IPS-NIHi7 (cell line): Measurements from ENCODE around the gene CLIP2.
"Not testable (repeated sequence)": the region's sequence is repeated elsewhere in the genome, so short reads cannot be mapped to it uniquely, and the experiment has no call there.

Source experiments
- DNase-seq: peaks from one replicate; pipeline ENCODE4 v3.0.0; 2012; ENCODE audit warnings: mixed read lengths; ENCODE audit errors: extremely low spot score

The CLIP2 gene

DNA sequence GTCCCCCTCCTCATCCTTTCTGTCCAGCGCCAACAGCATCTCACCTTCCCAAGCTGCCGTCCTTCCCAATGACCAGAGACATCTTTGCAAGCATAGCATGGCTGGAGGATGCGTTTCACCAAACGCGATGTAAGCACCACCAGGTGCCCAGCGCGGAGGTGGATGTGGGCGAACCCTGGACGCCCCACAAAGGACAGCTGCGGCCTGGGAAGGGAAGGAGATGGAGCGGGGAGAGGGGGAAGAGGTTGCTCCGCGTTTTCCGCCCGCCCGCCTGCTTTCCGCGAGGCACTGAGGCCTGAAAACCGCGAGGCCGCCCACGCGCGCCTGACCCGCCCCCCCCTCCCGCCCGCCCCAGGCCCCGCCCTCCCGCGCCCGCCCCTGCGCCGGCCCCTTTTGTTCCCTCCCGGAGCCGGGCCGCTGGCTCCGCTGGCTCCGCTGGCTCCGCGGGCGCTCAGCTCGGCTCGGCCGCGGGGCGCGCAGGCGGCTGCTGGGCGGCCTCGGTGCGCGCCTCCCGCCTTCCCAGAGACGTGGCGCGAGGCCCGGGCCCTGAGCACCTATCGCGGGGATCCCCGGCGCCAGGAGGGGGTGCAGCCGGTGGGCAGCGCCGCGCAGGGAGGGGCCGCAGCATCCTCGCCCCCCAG lies at the start of gene CLIP2:
TSS of gene CLIP2 (plus strand) at position 390 of the 641 bp plus-strand sequence. CDS start 28,140 bp downstream, outside the sequence.
- DNase-seq, result peak; percentile 93

GRCh38 chr7:74240482-74240881 lies 48.7 kb upstream of the CLIP2 start:
- DNase-seq, result peak; percentile 4

DNA sequence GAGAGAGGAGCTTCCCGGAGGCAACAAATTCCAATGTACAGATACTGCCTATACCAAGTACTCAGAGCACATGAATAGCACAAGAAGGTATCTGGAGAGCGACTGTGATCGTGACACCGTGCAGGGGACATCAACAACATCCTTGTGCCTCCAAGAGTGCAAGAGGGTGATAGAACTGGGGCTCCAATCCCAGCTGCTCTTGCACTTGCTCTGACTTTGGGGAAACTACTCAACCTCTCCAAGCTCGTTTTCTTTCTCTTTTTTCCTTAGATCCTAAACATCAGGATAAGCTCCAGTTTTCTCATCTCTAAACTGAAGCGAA lies 47.1 kb upstream of the CLIP2 start:
- DNase-seq, result no peak

DNA sequence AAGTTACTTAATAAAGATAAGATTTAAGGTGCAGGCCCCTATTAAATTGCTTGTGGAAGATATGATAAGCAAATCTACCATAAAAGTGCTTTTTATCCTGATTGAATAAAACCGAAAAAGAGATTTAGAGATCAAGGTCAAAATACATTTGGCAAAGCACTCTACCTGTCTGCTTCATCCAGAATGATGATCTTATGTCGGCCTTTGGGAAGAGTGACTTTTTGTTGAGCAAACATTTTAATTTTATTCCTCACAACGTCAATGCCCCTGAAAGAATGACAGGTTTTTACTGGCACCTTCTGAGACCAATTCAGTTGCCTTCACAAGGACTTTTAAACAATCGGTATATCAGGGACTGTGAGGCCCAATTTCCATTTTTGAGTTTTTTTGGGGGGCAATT lies 42.7 kb upstream of the CLIP2 start:
- no peak for DNase-seq

- no peak for DNase-seq
These were observed 41.1 kb upstream of the CLIP2 start for GRCh38 chr7:74248156-74248555.

GRCh38 chr7:74249058-74249457 lies 40.1 kb upstream of the CLIP2 start:
- DNase-seq, result not testable (repeated sequence)

DNA sequence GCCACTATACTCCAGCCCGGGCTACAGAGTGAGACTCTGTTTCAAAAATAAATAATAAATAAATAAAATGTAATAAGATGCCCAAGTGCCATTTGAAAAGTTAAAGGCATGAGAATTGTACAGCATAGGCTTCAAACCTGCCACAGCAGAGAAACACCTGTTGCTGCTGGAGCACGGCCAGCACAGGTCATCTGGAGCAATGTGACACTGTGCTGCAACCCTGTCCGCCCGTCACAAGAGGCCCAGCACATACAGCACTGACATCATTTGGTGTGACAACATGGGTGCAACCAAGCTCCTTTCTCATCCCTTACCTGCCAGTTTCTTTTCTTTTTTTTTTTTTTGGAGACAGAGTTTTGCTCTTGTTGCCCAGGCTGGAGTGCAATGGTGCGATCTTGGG lies 36.3 kb upstream of the CLIP2 start:
- no peak for DNase-seq

- no peak for DNase-seq
These were observed 35.9 kb upstream of the CLIP2 start for GRCh38 chr7:74253331-74253730.

- DNase-seq, result no peak
These were observed 35.4 kb upstream of the CLIP2 start for GRCh38 chr7:74253835-74254128.

DNA sequence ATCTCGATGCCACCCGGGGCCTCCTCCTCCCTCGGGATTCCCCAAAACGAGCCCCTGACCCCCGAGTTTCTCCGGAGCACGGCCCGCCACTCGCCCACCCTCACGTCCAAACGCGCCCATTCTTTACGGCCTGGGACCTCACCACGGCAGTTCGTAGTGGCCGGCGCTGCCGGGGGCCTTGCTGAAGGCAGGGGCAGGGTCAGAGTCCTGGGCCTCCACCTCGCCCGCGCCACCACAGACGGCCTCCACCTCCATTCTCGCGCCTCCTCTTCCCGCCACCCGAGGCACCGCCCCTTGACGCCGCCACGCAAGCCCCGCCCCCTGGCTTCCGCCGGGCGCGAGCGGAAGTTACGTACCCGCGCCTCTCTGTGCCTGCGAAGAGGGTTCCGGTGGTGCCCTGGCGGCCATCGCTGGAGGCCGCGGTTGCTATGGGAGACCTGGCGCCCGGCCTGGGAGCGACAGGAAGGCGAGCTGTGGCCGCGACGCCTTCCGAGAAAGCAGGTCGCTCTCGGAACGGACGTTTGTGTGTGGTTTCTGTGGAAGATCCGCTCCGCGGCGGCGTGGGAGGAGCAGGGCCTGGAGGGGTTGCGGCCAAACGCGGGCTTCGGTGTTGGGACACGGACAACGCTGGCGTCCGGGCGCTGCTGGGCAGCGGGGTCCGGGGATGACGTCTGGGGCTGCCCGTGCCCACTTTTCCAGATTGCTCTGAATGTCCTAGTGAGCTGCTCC lies 34.9 kb upstream of the CLIP2 start, which contains the start of gene RFC2:
TSS of gene RFC2 (minus strand) at position 271 of the 729 bp plus-strand sequence. CDS start at position 255, 16 bp downstream.
- peak; percentile 99 for DNase-seq

DNA sequence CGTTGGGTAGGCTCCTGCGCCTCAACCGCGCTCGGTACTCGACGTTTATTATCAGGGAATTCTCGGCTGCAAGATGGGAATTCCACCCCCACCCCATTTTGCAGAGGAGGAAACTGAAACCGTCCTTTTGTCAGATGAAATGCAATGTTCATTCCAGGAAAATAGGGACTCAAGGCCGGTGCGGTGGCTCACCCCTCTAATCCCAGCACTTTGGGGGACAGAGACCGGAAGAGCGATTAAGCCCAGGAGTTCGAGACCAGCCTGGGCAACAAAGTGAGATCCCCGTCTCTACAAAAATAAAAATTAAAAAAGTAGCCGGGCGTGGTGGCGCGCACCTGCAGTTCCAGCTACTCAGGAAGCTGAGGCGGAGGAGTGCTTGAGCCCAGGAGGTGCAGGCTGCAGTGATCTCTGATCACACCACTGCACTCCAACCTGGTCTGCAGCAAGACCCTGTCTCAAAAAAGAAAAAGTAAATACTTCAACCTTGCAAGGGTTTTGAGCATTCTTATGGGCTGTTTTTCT lies 34.3 kb upstream of the CLIP2 start:
- DNase-seq, result no peak

DNA sequence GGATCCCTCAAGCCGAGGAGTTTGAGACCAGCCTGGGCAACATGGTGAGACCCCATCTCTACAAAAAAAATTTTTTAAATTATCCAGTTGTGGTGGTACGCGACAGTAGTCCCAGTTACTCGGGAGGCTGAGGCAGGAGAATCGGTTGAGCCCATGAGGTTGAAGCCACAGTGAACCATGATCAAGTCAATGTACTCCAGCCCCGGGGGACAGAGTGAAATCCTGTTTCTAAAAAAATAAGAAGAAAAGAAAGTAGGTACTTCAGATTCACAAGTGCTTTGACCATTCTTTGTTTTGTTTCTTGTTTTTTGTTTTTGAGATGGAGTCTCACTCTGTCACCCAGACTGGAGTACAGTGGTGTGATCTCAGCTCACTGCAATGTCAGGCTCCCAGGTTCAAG lies 33.7 kb upstream of the CLIP2 start:
- not testable (repeated sequence) for DNase-seq

- no peak for DNase-seq
These were observed 32.5 kb upstream of the CLIP2 start for GRCh38 chr7:74256491-74257408.

GRCh38 chr7:74258639-74259038 lies 30.6 kb upstream of the CLIP2 start:
- no peak for DNase-seq

- DNase-seq, result no peak
These were observed 26.4 kb upstream of the CLIP2 start for GRCh38 chr7:74262639-74263398.

DNA sequence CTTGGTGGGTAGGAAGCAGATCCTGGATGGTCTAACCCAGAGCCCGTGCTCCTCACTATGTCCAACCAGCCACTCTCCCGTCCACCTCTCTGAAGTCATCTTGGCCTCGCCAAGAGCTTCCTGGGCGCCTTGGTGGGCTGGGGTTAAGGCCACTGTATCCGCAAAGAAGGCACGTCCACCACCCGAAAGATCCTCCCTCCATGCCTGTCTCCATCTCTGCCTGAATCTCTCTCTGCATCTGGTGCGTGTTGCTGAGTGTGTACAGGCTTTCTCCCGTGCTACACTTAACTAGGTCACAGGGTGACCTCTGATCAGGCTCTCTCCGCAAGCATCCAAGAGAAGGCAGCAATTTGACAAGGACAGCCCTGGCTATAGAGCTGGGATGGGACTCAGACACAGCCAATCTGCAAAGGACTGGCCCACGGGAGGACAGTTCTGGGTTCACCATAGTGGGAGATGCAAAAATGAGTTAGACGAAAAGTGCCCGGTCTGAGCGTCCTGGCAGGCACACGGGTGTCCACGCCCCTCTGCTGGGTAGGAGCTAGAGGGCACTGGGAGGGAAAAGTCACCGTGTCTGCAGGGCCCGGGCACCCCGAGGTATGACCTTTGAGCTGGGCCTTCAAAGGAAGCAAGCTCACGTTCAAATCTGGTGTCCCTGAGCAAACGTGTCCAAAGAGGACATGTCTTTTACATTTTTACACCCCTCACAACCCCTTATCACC lies 25.6 kb upstream of the CLIP2 start:
- no peak for DNase-seq

DNA sequence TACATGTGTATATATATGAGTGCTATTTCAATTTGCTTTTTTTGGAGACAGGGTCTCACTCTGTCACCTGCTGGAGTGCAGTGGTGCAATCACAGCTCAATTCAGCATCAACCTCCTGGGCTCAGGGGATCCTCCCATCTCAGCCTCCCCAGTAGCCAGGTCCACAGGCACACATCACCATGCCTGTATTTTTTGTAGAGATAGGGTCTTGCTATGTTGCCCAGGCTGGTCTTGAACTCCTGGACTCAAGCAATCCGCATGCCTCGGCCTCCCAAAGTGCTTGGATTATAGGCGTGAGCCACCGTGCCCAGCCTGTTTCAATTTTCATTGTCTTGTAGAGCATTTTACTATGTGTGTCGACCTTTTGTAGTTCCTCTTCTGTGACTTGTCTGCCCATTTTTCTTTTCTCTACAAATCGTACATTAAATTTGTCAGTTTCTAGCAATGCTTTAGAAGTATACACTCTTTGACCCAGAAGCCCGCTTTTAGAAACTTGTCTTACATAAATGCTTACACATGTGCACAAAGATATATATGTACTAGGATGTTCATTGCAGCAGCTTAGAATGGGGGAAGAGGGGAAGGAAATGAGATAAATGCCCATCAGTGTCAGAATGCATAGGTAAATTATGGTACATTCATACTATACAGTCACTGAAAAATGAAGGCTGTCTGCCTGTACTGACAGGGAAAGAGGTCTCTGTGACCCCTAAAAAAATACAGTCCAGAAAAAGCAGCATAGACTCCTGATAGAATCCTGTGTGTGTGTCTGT lies 22.8 kb upstream of the CLIP2 start:
- no peak for DNase-seq

- no peak for DNase-seq
These were observed 21.2 kb upstream of the CLIP2 start for GRCh38 chr7:74267756-74268565.

DNA sequence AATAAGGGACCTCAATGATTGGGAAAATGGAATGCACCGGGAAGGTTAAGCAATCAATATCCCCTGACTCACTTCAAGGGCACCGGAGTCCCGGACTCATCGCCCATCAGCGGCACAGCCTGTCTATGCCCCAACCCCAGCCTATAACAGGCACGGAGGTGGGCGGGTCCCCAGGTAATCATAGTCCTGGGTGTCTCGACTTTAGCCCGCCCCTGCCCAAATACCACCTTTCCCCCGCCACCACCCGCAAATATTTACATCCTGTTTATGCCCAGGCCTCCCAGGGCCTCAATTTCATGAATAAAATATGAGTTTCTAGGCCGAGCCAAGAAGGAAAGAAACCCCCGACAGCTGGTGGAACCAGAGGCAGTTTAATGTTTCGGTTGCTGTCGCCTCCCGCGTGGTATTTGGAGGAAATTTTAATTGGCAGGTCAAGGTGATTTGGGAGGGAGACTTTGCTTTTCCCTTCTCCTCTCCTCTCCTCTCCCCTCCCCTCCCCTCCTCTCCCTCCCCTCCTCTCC lies 19.4 kb upstream of the CLIP2 start:
- peak; percentile 86 for DNase-seq
